Coronary artery (tissue), 2 donors: ENCODE measurements around the gene SCGB1C1.

Experiments used
- DNase-seq: peaks from one replicate; pipeline ENCODE4 v3.0.0-alpha.2; 2017; ENCODE audit warnings: low spot score
- H3K27ac ChIP-seq, 2 donors: fragments of 200-600 bp; sonication (generic); one replicate each; pipeline ENCODE4 v1.5.1; 2016 to 2019
- H3K4me3 ChIP-seq: fragments of 200-600 bp; sonication (generic); 2 replicates; pipeline ENCODE4 v1.5.1; 2016; ENCODE audit warnings: mild to moderate bottlenecking, moderate library complexity
- TF ChIP-seq, protein P1 (sequence below): fragments of 200-600 bp; sonication (generic); IDR thresholded peaks from one replicate; pipeline ENCODE4 v1.5.1; 2019; ENCODE audit warnings: antibody characterized with exemption

The SCGB1C1 gene

DNA sequence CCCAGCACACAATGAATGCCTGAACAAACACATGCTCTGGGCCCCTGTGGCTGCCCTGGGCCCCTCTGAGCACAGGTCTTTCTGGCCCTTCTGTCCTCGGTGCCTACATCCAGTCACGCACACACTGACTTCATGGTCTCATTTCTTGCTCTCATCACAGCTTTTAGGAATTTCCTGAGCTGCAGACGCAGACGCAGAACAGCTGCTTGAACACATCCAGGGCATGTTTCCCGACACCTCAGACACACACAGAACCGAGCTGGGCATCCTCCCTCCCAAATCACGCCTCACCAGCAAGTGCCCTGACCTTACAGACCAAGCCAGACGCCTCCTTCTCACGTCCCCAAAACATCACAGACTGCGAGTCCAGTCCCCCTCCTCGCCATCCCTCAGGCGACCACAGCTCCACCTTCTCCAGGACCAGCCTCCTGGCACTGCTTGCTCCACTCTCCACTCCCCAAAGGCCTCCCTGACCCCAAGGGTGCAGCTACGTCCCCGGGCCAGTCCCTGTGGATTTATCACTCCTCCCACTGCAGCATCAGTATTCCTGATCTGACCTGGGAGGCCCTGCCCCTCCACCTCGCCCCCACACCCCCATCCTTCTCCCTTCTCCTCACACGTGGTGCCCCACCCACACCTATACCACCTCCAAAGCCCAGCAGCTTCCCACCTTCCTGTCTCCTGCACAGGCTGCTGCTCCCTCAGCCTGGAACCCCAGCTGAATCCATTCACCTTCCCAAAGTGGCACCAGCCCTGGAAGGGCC, 30.3 kb downstream of the SCGB1C1 start:
- TF ChIP-seq, protein P1, sequence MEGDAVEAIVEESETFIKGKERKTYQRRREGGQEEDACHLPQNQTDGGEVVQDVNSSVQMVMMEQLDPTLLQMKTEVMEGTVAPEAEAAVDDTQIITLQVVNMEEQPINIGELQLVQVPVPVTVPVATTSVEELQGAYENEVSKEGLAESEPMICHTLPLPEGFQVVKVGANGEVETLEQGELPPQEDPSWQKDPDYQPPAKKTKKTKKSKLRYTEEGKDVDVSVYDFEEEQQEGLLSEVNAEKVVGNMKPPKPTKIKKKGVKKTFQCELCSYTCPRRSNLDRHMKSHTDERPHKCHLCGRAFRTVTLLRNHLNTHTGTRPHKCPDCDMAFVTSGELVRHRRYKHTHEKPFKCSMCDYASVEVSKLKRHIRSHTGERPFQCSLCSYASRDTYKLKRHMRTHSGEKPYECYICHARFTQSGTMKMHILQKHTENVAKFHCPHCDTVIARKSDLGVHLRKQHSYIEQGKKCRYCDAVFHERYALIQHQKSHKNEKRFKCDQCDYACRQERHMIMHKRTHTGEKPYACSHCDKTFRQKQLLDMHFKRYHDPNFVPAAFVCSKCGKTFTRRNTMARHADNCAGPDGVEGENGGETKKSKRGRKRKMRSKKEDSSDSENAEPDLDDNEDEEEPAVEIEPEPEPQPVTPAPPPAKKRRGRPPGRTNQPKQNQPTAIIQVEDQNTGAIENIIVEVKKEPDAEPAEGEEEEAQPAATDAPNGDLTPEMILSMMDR: no peak
- no peak for DNase-seq
- no peak overlapping the region for H3K27ac ChIP-seq
- no peak overlapping the region for H3K4me3 ChIP-seq

DNA sequence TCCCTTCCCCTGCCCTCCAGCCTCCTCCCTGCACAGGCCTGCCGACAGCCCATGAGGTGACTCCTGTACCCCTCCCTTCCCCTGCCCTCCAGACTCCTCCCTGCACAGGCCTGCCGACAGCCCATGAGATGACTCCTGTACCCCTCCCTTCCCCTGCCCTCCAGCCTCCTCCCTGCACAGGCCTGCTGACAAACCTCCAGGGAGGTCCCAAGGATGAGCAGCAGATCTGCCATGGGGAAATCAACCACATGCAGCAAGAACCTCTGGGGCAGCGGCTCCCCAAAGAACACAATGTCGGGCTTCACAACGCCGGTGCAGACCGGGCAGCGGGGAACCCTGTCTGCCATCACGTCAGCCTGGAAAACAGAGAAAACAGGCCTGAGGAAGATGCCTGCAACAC, 31.0 kb downstream of the SCGB1C1 start:
- H3K27ac ChIP-seq: no peak overlapping the region
- TF ChIP-seq, protein P1: no peak
- DNase-seq: no peak
- H3K4me3 ChIP-seq: no peak overlapping the region

DNA sequence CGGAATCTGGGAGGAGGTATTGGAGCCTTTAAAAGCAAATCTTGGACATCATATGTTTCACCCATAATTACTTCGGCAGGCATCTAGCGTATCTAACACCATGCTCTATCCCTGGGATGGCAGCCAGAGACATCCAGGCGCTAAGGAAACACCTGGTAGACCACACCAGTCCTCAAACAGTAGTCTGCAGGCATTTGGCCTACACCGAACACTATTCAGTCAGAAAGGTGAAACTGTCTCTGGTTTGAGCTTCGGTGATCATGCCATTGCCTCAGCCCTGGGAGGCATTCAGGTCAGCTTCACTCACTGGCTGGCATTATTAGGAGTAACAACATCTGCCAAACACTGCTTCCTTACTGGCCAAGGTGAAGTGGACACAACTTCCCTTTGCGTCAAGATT, 31.5 kb downstream of the SCGB1C1 start:
- no peak for DNase-seq
- TF ChIP-seq, protein P1: no peak
- no peak overlapping the region for H3K27ac ChIP-seq
- no peak overlapping the region for H3K4me3 ChIP-seq

DNA sequence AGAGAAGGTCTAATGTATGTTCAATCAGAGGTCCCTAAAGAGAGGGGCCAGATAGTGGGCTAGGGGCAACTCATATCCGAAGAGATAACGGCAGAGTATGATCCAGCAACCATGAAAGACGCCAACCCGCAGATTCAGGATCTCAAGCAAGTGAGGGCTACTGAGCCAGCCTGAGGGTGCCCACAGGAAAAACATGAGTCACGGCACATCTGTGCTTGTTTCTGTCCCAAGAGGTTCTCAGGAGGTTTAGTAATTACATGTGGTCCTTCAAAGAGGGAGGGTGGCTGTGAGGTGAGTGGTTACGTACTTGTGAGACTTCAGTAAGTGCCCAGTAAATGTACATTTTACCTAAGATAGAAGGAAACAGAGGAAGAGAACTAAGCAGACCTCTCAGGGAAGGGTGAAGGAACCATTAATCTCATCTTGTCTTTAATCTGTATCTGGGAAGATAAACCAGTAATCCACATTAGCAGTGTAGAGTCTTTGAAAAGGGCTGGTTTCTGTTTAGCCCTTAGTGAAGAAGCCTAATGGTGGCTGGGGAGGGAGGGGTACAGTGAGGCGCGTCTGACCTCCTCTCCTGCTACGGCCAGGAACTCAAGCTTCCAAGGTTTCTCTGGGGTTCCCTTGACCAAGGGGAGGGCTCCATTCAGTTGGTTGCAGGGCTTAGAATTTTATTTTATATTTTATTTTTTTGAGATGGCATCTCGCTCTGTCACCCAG, 33.0 kb downstream of the SCGB1C1 start:
- Histone ChIP-seq H3K27ac (no peak overlapping the region), H3K4me3 (no peak overlapping the region)
- TF ChIP-seq, protein P1: no peak
- DNase-seq: no peak

DNA sequence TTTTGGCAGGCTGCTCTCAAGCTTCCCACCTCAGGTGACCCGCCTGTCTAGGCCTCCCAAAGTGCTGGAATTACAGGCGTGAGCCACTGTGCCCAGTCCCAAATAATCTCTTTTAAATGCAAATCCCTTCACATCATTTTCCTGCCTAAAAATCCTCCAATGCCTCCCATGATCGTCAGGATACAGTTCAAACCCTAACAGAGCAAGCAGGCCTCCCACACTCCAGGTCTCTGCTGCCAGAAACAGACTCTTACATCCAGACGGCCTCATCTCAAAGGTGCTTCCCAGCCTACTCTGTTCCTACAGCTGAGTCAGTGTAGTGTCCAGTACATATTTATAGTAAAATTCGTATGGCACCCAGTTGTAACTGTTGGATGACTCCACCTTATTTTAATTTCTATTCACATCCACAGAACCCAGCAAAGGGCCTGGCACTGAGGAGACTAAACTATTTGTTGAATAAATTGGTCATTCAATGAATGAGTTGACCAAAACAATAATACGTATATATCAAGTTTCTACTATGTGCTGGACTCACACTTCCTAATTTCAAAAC, 35.0 kb downstream of the SCGB1C1 start:
- H3K4me3 ChIP-seq: no peak overlapping the region
- no peak for DNase-seq
- TF ChIP-seq, protein P1: no peak
- H3K27ac ChIP-seq: no peak overlapping the region

DNA sequence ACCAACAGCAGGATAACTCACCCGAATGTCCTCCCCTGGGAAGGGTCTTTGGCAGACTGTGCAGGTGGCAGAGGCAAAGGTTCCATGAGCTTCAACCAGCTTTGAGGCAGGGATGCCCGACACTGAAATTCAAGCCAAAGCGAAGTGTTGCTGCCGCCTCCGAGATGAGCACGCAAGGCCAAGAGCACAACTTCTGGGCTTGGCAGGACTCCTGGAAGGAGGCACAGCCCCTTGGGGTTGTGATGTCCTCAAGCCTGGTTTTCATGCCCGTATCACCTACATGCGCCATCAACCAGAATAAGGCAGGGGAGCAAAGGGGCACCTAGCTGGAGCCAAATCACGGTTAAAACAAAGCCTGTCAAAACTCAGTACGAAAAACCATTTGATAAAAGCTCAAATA, 37.6 kb downstream of the SCGB1C1 start:
- no peak overlapping the region for H3K27ac ChIP-seq
- TF ChIP-seq, protein P1: no peak
- H3K4me3 ChIP-seq: no peak overlapping the region
- DNase-seq: no peak
